Uterus (tissue), 4 donors: ENCODE measurements around the gene PEX6. TPM values are rescaled to one million over a fixed set of nuclear protein-coding genes. Genes with fewer than 3 reads are reported as not detected.

Experiments used
- DNase-seq, 2 donors: peaks; one replicate each; pipeline ENCODE4 v3.0.0-alpha.2; 2019 to 2020
- H3K27ac ChIP-seq, 2 donors: fragments of 200-600 bp; sonication (generic); 1 replicate in 1 of 2; 2 replicates in 1 of 2; pipeline ENCODE4 v1.5.1; 2016 to 2018
- H3K27me3 ChIP-seq, 2 donors: fragments of 200-600 bp; sonication (generic); one replicate each; pipeline ENCODE4 v1.5.1; 2018 to 2019; ENCODE audit warnings: control low read depth in 1 of 2
- H3K36me3 ChIP-seq, 2 donors: fragments of 200-600 bp; sonication (generic); one replicate each; pipeline ENCODE4 v1.5.1; 2019; ENCODE audit warnings: control low read depth in 1 of 2
- H3K4me1 ChIP-seq, 2 donors: fragments of 200-600 bp; sonication (generic); one replicate each; pipeline ENCODE4 v1.5.1; 2018 to 2019; ENCODE audit warnings: control low read depth in 1 of 2
- H3K4me3 ChIP-seq, 2 donors: fragments of 200-600 bp; sonication (generic); 1 replicate in 1 of 2; 2 replicates in 1 of 2; pipeline ENCODE4 v1.5.1; 2018 to 2019; ENCODE audit warnings: mild to moderate bottlenecking in 1 of 2
- H3K9me3 ChIP-seq, 2 donors: fragments of 200-600 bp; sonication (generic); one replicate each; pipeline ENCODE4 v1.5.1; 2019; ENCODE audit warnings: control low read depth in 1 of 2
- POLR2A ChIP-seq, 2 donors: fragments of 450-650 bp; IDR thresholded peaks; one replicate each; pipeline ENCODE4 v1.6.1; 2016; ENCODE audit warnings: antibody characterized with exemption in 2 of 2, mild to moderate bottlenecking in 1 of 2, moderate library complexity in 1 of 2
- intact Hi-C: fragments of 100-400 bp; cut with DNase I; formaldehyde crosslinking; loops from one replicate; pipeline ENCODE4 v1.15.1; 2023; ENCODE audit warnings: low total_unique reads
- total RNA-seq, 4 donors: library from RNA; depleted of rRNA in 3 of 4; stranded (reverse); fragments of >200 nt in 3 of 4; gene quantifications; one replicate each; pipeline versions ENCODE4 v1.1.0 to v1.2.4, GENCODE V29; 2014 to 2023
- TF ChIP-seq, protein P1 (sequence below), 4 experiments: fragments of 200-600 bp in 2 of 4; fragments of 450-650 bp in 2 of 4; sonication (generic) in 2 of 4; IDR thresholded peaks; one replicate each; pipeline ENCODE4 v1.5.1; 2016 to 2019; ENCODE audit warnings: antibody characterized with exemption in 4 of 4, mild to moderate bottlenecking in 2 of 4, moderate library complexity in 1 of 4
- donor health status: DM: yes; HTN: yes; CAD: no.

Gene PEX6
- total RNA-seq, 4 donors from 2014 or later: 19.2 to 38.2 (median 23.1) TPM

DNA sequence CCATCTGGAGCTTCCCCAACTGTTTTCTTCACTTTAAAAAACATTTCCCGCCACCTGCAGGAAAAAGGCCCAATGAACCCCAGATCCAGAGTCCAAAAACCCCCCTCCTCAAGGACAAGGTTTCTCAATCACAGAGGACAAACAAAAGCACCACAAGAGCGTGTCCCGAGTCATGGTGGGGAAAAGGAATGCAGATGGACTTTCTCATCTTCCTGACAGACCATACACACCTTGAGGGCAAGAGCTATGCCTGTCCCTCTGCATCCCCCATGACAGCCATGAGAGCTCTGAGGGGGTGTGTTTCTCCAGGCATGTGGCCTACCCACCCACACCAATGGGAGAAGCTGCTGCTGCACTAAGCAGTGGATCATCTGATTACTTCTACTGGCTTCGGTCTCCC, 9.0 kb downstream of the PEX6 start:
- TF ChIP-seq, protein P1, sequence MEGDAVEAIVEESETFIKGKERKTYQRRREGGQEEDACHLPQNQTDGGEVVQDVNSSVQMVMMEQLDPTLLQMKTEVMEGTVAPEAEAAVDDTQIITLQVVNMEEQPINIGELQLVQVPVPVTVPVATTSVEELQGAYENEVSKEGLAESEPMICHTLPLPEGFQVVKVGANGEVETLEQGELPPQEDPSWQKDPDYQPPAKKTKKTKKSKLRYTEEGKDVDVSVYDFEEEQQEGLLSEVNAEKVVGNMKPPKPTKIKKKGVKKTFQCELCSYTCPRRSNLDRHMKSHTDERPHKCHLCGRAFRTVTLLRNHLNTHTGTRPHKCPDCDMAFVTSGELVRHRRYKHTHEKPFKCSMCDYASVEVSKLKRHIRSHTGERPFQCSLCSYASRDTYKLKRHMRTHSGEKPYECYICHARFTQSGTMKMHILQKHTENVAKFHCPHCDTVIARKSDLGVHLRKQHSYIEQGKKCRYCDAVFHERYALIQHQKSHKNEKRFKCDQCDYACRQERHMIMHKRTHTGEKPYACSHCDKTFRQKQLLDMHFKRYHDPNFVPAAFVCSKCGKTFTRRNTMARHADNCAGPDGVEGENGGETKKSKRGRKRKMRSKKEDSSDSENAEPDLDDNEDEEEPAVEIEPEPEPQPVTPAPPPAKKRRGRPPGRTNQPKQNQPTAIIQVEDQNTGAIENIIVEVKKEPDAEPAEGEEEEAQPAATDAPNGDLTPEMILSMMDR (IDR thresholded peaks at IDR 0.05): no peak
- TF ChIP-seq POLR2A (IDR thresholded peaks at IDR 0.05): no peak
- Histone ChIP-seq H3K27me3 (no peaks in the 10 kb centered on the region), H3K9me3 (no peaks in the 10 kb centered on the region), H3K4me3 (no peak overlapping the region), H3K4me1 (no peaks in the 10 kb centered on the region), H3K36me3 (no peaks in the 10 kb centered on the region), H3K27ac (no peak overlapping the region)
- no peak for DNase-seq
- intact Hi-C loops: no loop called here

DNA sequence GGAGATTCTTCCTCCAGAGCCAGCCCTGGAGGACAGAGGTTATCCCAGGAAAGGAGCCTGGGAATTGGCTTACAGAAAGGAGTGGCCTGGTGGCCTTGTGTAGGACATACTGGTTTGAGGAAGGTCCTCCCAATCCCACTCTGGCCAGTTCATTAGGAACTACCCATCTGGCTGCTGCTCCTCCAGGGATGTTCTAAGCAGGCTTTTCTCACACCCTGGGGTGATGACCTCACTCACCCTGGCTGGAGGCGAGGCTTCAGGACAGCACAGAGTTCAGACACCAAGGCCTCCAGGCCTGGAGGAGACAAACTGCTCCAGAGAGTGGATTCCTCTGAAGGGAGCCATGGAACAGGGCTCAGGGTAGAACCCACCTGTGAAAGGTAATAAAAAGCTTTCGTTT, 9.6 kb downstream of the PEX6 start:
- no peak for TF ChIP-seq POLR2A (IDR thresholded peaks at IDR 0.05)
- TF ChIP-seq, protein P1 (IDR thresholded peaks at IDR 0.05): no peak
- no peaks in the 10 kb centered on the region for H3K36me3 ChIP-seq
- no peak for DNase-seq

DNA sequence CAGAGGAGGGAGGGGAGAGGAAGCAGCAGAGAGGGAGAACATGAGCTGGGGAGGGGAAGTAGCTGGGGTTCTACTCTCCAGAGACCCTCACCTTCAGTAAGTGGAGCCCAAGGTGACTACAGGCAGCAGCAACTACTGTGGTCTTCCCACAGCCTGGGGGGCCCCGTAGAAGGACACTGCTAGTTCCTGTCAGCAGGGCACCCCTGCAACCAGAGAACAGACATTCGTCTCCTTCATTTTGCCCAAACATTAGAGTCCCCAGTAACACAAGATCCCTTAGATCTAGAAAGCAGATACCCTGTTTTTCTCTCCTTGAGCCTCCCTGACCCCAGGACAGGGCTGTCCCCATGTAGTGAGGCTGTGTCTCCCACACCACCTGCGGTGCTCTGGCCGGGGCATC, 10.2 kb downstream of the PEX6 start:
- Histone ChIP-seq H3K27ac (no peak overlapping the region), H3K27me3 (no peaks in the 10 kb centered on the region), H3K36me3 (no peaks in the 10 kb centered on the region), H3K4me3 (no peak overlapping the region), H3K9me3 (no peaks in the 10 kb centered on the region), H3K4me1 (no peaks in the 10 kb centered on the region)
- no peak for TF ChIP-seq POLR2A (IDR thresholded peaks at IDR 0.05)
- TF ChIP-seq, protein P1 (IDR thresholded peaks at IDR 0.05): no peak
- intact Hi-C loops: no loop called here
- no peak for DNase-seq

More for the DNA sequence above, 9.6 kb downstream of the PEX6 start:
- Histone ChIP-seq H3K27me3 (no peaks in the 10 kb centered on the region), H3K4me3 (no peak overlapping the region), H3K4me1 (no peaks in the 10 kb centered on the region), H3K27ac (no peak overlapping the region), H3K9me3 (no peaks in the 10 kb centered on the region)
- intact Hi-C loops: no loop called here

DNA sequence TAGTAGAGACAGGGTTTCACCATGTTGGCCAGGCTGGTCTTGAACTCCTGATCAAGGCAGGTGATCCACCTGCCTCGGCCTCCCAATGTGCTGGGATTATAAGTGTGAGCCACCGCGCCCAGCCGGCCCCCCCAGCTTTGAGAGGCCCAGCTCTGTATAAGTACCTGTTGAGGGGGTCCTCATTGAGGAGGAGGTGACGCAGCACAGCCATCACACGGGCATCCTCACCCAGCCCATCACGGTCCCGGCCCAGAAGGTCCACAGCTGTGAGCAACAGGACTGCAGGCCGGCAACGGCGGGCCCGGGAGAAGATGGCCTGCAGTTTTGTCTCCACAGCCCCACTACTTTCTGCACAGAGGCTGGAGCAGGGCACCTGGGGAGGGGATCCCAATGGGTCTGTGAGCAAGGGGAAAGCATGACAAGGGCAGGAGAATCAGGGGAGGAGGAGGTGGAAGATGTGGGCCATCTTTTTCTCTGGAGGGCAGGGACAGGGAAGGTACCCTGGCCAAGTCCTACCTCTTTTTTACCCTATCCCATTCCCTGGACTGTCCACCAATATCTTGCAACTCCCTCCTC, 10.8 kb downstream of the PEX6 start:
- Histone ChIP-seq H3K27ac (no peak overlapping the region), H3K9me3 (no peaks in the 10 kb centered on the region), H3K27me3 (no peaks in the 10 kb centered on the region), H3K36me3 (no peaks in the 10 kb centered on the region), H3K4me3 (no peak overlapping the region), H3K4me1 (no peaks in the 10 kb centered on the region)
- intact Hi-C loops: no loop called here
- TF ChIP-seq, protein P1 (IDR thresholded peaks at IDR 0.05): no peak
- TF ChIP-seq POLR2A (IDR thresholded peaks at IDR 0.05): no peak
- DNase-seq: no peak

DNA sequence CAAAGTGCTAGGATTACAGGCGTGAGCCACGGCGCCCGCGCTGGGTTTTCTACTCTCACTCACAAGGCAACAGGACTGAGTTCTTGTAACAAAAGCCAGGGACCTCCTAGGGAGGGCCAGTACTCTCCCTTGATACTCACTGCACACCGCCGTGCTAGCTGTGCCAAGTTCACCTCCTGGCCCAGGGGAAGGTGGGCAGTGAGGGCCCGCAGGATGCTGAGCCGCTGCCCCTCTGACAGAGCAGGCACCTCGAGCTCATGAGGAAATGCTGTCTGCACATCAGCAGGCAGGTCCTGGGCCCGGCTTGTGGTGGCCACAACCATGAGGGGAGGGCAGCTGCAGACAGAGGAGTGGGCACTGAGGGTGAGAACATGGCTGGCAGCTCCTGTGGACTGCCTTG, 11.8 kb downstream of the PEX6 start:
- no peaks in the 10 kb centered on the region for H3K36me3 ChIP-seq
- no peak overlapping the region for H3K4me3 ChIP-seq
- H3K27me3 ChIP-seq: no peaks in the 10 kb centered on the region
- H3K9me3 ChIP-seq: no peaks in the 10 kb centered on the region
- no peak for DNase-seq
- no peaks in the 10 kb centered on the region for H3K4me1 ChIP-seq
- intact Hi-C loops: no loop called here
- TF ChIP-seq, protein P1 (IDR thresholded peaks at IDR 0.05): no peak
- no peak for TF ChIP-seq POLR2A (IDR thresholded peaks at IDR 0.05)
- H3K27ac ChIP-seq: no peak overlapping the region
